ENCODE measurements around the gene SGF29.

DNA sequence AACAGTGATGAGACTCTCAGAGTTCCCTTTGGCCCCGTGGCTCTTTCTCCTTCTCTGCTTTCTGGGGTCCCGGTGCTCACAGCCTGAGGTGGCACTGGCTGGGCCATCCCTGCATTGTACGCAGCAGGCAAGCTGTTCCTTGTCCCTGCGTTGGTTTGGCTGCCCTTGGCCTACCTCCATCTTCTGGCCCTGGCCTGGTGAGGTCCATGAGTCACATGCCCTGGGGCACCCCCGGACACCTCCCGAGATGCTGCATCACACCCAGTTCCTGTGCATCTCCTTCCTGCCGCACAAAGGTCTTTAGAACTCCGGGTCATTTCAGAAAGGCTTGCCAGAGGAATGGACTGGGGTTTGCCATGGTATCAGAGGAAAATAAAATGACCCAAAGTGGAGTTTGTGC lies 33.7 kb downstream of the SGF29 start:
- no peak for TF ChIP-seq POLR2AphosphoS5 (IDR thresholded peaks at IDR 0.05)
- TF ChIP-seq CTCF (IDR thresholded peaks at IDR 0.05): no peak
